H9 (cell line): ENCODE data around the gene SH3GL1. TPM values are rescaled to one million over a fixed set of nuclear protein-coding genes. Genes with fewer than 3 reads are reported as not detected.

Experiments used
- DNase-seq: peaks from one replicate; pipeline ENCODE4 v3.0.0-alpha.2; 2017
- H2AFZ ChIP-seq: one replicate; pipeline ENCODE4 v1.6.1; 2013; ENCODE audit warnings: mild to moderate bottlenecking, low read length, control low read depth, moderate library complexity
- H2AK5ac ChIP-seq: 2 replicates; pipeline ENCODE4 v1.6.1; 2013; ENCODE audit warnings: low read length, control low read depth, mixed read lengths; ENCODE audit not compliant: insufficient read length
- H2BK120ac ChIP-seq: one replicate; pipeline ENCODE4 v1.6.1; 2013; ENCODE audit warnings: low read depth, mild to moderate bottlenecking, low read length, control low read depth, inconsistent platforms; ENCODE audit not compliant: poor library complexity, severe bottlenecking
- H2BK12ac ChIP-seq: 2 replicates; pipeline ENCODE4 v1.6.1; 2013; ENCODE audit warnings: low read length, control low read depth, mixed read lengths, low read depth; ENCODE audit not compliant: insufficient read length
- H2BK15ac ChIP-seq: 2 replicates; pipeline ENCODE4 v1.6.1; 2013; ENCODE audit warnings: low read depth, low read length, control low read depth
- H2BK20ac ChIP-seq: one replicate; pipeline ENCODE4 v1.6.1; 2013; ENCODE audit warnings: low read depth, mild to moderate bottlenecking, low read length, control low read depth, inconsistent platforms; ENCODE audit not compliant: poor library complexity, severe bottlenecking
- H2BK5ac ChIP-seq: 2 replicates; pipeline ENCODE4 v1.6.1; 2013; ENCODE audit warnings: low read length, control low read depth, mixed read lengths; ENCODE audit not compliant: insufficient read length
- H3K14ac ChIP-seq: 2 replicates; pipeline ENCODE4 v1.6.1; 2013; ENCODE audit warnings: low read length, control low read depth; ENCODE audit not compliant: insufficient read depth
- H3K18ac ChIP-seq: 2 replicates; pipeline ENCODE4 v1.6.1; 2013; ENCODE audit warnings: low read depth, mild to moderate bottlenecking, mixed read lengths, low read length, control low read depth; ENCODE audit not compliant: insufficient read length
- H3K23ac ChIP-seq: 2 replicates; pipeline ENCODE4 v1.6.1; 2013; ENCODE audit warnings: low read length, control low read depth, mixed read lengths, low read depth; ENCODE audit not compliant: insufficient read length
- H3K23me2 ChIP-seq: 2 replicates; pipeline ENCODE4 v1.6.1; 2013; ENCODE audit warnings: low read depth, mild to moderate bottlenecking, mixed read lengths, low read length, control low read depth; ENCODE audit not compliant: insufficient read length, poor library complexity, severe bottlenecking
- H3K27ac ChIP-seq: 2 replicates; pipeline ENCODE4 v1.5.1; 2013; ENCODE audit warnings: low read length, control low read depth, mixed read lengths, low read depth; ENCODE audit not compliant: insufficient read length
- H3K27me3 ChIP-seq: 2 replicates; pipeline ENCODE4 v1.6.1; 2013; ENCODE audit warnings: low read length, control low read depth, inconsistent platforms; ENCODE audit not compliant: insufficient read depth
- H3K4ac ChIP-seq: 2 replicates; pipeline ENCODE4 v1.6.1; 2013; ENCODE audit warnings: low read depth, mild to moderate bottlenecking, control low read depth, inconsistent platforms, low read length, moderate library complexity
- H3K4me1 ChIP-seq: 2 replicates; pipeline ENCODE4 v1.6.1; 2013; ENCODE audit warnings: low read length, control low read depth, inconsistent platforms; ENCODE audit not compliant: insufficient read depth
- H3K4me2 ChIP-seq: 2 replicates; pipeline ENCODE4 v1.6.1; 2013; ENCODE audit warnings: low read length, control low read depth, mixed read lengths; ENCODE audit not compliant: insufficient read length, insufficient read depth
- H3K56ac ChIP-seq: 2 replicates; pipeline ENCODE4 v1.6.1; 2013; ENCODE audit warnings: low read depth, mild to moderate bottlenecking, mixed read lengths, low read length, control low read depth; ENCODE audit not compliant: insufficient read length
- H3K79me1 ChIP-seq: 2 replicates; pipeline ENCODE4 v1.6.1; 2013; ENCODE audit warnings: low read depth, mild to moderate bottlenecking, moderate library complexity, low read length, control low read depth, inconsistent platforms; ENCODE audit not compliant: insufficient read depth, poor library complexity, severe bottlenecking
- H3K79me2 ChIP-seq: 2 replicates; pipeline ENCODE4 v1.6.1; 2013; ENCODE audit warnings: low read length, control low read depth, inconsistent platforms; ENCODE audit not compliant: insufficient read depth
- H3K9ac ChIP-seq: 2 replicates; pipeline ENCODE4 v1.6.1; 2013; ENCODE audit warnings: low read length, control low read depth, mixed read lengths; ENCODE audit not compliant: insufficient read length; ENCODE audit errors: extremely low read depth
- H3K9me3 ChIP-seq: one replicate; pipeline ENCODE4 v1.6.1; 2013; ENCODE audit warnings: low read depth, low read length, inconsistent platforms; ENCODE audit not compliant: control insufficient read depth
- H3T11ph ChIP-seq: one replicate; pipeline ENCODE4 v1.6.1; 2013; ENCODE audit warnings: mild to moderate bottlenecking, low read length, control low read depth, inconsistent platforms
- H4K20me1 ChIP-seq: one replicate; pipeline ENCODE4 v1.6.1; 2013; ENCODE audit not compliant: control insufficient read depth, insufficient read length, insufficient read depth
- H4K5ac ChIP-seq: 2 replicates; pipeline ENCODE4 v1.6.1; 2013; ENCODE audit warnings: low read depth, mild to moderate bottlenecking, mixed read lengths, low read length, control low read depth; ENCODE audit not compliant: insufficient read length
- H4K8ac ChIP-seq: replicated peaks from 2 replicates; pipeline ENCODE4 v1.6.1; 2013; ENCODE audit warnings: low read length, control low read depth, mixed read lengths, low read depth; ENCODE audit not compliant: insufficient read length
- H4K91ac ChIP-seq: 2 replicates; pipeline ENCODE4 v1.6.1; 2013; ENCODE audit warnings: low read depth, mild to moderate bottlenecking, moderate library complexity, mixed read lengths, low read length, control low read depth; ENCODE audit not compliant: insufficient read length
- H3K27ac Mint-ChIP-seq, 3 experiments: 2 replicates in 2 of 3; 3 replicates in 1 of 3; pipeline ENCODE4 v1.8.0; 2020 to 2021; ENCODE audit warnings: mixed read lengths in 3 of 3, mild to moderate bottlenecking in 1 of 3, moderate library complexity in 1 of 3
- H3K27me3 Mint-ChIP-seq: 2 replicates; pipeline ENCODE4 v1.8.0; 2021; ENCODE audit warnings: low read depth, mild to moderate bottlenecking, moderate library complexity, mixed read lengths
- H3K36me3 Mint-ChIP-seq, 3 experiments: 2 replicates in 2 of 3; 3 replicates in 1 of 3; pipeline ENCODE4 v1.8.0; 2020 to 2021; ENCODE audit warnings: low read depth in 3 of 3, mixed read lengths in 3 of 3; ENCODE audit not compliant: insufficient read depth in 1 of 3
- H3K4me1 Mint-ChIP-seq, 2 experiments: 2 replicates each; pipeline ENCODE4 v1.8.0; 2020; ENCODE audit warnings: mixed read lengths in 2 of 2
- H3K4me3 Mint-ChIP-seq, 2 experiments: 2 replicates in 1 of 2; 3 replicates in 1 of 2; pipeline ENCODE4 v1.8.0; 2020 to 2021; ENCODE audit warnings: mild to moderate bottlenecking in 2 of 2, mixed read lengths in 2 of 2, moderate library complexity in 1 of 2
- H3K9me3 Mint-ChIP-seq, 2 experiments: 2 replicates in 1 of 2; 3 replicates in 1 of 2; pipeline ENCODE4 v1.8.0; 2020; ENCODE audit warnings: mild to moderate bottlenecking in 2 of 2, mixed read lengths in 2 of 2, moderate library complexity in 1 of 2
- WGBS: extraction: QIAGEN DNeasy Blood & Tissue Kit; methylation state at CpG from one replicate; pipeline ENCODE4 v1.1.7; 2013; ENCODE audit warnings: missing lambda C conversion rate, low lambda C conversion rate, mixed read lengths; ENCODE audit not compliant: insufficient read length; ENCODE audit errors: extremely low coverage; 5-methylcytosine and 5-hydroxymethylcytosine counted together
- total RNA-seq: library from RNA; stranded (reverse); gene quantifications from 2 replicates; pipeline ENCODE4 v1.2.1, GENCODE V29; 2021
- TF ChIP-seq, protein P1 (sequence below): fragments of 200-600 bp; sonication (generic); conservative IDR thresholded peaks from 3 replicates; pipeline ENCODE4 v1.8.0; 2021; ENCODE audit warnings: antibody characterized with exemption, mild to moderate bottlenecking

Gene SH3GL1
- total RNA-seq, 1 experiment from 2014 or later: 85.5 TPM

DNA sequence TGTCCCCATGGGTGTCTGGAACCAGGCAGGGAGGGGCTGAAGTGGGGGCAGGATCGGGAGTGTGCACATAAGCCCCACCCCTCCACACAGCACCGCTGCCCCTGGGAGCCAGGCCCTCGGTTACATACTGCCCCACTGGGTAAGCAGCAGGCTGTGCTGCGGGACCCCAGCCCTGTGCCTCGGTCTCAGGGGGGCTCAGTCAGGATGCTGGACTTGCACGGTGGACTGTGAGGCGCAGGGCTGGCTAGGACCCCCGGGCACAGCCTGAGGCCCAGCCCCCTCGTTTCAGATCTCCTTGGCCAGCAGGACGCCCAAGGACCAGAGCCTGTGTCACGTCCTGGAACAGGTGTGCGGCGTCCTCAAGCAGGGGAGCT lies 40.7 kb downstream of the SH3GL1 start:
- H3K27ac ChIP-seq: no peak overlapping the region

More for the DNA sequence above, 40.7 kb downstream of the SH3GL1 start:
- no peaks in the 10 kb centered on the region for H3K9me3 ChIP-seq
- Mint-ChIP-seq H3K36me3 (peaks cover 1 to 33% (median 14%) of the 10 kb centered on the region in 3 experiments; a peak in 6 of 7 replicates), H3K4me1 (peaks cover 7 to 9% of the 10 kb centered on the region in 2 experiments; a peak in 3 of 4 replicates), H3K27me3 (peaks cover 4% of the 10 kb centered on the region), H3K4me3 (no peak overlapping the region), H3K9me3 (no peaks in the 10 kb centered on the region; a peak in 1 of 5 replicates), H3K27ac (no peak overlapping the region)
- no peak overlapping the region for H3K4ac ChIP-seq
- DNase-seq: no peak
- H3K27me3 ChIP-seq: no peaks in the 10 kb centered on the region
- H3K14ac ChIP-seq: no peak overlapping the region
- no peak overlapping the region for H4K8ac ChIP-seq
- H3K18ac ChIP-seq: no peak overlapping the region
- H2BK15ac ChIP-seq: no peak overlapping the region
- no peak overlapping the region for H4K5ac ChIP-seq
- H2AFZ ChIP-seq: no peak overlapping the region
- TF ChIP-seq, protein P1, sequence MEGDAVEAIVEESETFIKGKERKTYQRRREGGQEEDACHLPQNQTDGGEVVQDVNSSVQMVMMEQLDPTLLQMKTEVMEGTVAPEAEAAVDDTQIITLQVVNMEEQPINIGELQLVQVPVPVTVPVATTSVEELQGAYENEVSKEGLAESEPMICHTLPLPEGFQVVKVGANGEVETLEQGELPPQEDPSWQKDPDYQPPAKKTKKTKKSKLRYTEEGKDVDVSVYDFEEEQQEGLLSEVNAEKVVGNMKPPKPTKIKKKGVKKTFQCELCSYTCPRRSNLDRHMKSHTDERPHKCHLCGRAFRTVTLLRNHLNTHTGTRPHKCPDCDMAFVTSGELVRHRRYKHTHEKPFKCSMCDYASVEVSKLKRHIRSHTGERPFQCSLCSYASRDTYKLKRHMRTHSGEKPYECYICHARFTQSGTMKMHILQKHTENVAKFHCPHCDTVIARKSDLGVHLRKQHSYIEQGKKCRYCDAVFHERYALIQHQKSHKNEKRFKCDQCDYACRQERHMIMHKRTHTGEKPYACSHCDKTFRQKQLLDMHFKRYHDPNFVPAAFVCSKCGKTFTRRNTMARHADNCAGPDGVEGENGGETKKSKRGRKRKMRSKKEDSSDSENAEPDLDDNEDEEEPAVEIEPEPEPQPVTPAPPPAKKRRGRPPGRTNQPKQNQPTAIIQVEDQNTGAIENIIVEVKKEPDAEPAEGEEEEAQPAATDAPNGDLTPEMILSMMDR: no peak
- WGBS: no CpG with 5 or more reads among the region's 13 CpGs
- H3K79me1 ChIP-seq: no peaks in the 10 kb centered on the region
- H2BK20ac ChIP-seq: no peak overlapping the region
- no peaks in the 10 kb centered on the region for H3K23me2 ChIP-seq
- H3K4me2 ChIP-seq: no peak overlapping the region
- no peaks in the 10 kb centered on the region for H4K20me1 ChIP-seq
- no peak overlapping the region for H3K23ac ChIP-seq
- no peak overlapping the region for H2BK120ac ChIP-seq
- H2BK5ac ChIP-seq: no peak overlapping the region
- no peak overlapping the region for H3K9ac ChIP-seq
- no peak overlapping the region for H3T11ph ChIP-seq
- no peak overlapping the region for H3K56ac ChIP-seq
- no peaks in the 10 kb centered on the region; the same call in 1 of the 2 replicates for H3K4me1 ChIP-seq
- H3K79me2 ChIP-seq: no peaks in the 10 kb centered on the region
- no peak overlapping the region for H2AK5ac ChIP-seq
- no peak overlapping the region for H4K91ac ChIP-seq
- no peak overlapping the region for H2BK12ac ChIP-seq
